Adrenal gland (tissue), 12 donors: Measurements from ENCODE around the gene B3GNT8. TPM values are rescaled to one million over a fixed set of nuclear protein-coding genes. Genes with fewer than 3 reads are reported as not detected.
A peak's percentile ranks its signal among the peaks of the same experiment; 100 is the strongest.

Experiments used
- DNase-seq, 7 donors: peaks; one replicate each; pipeline ENCODE4 v3.0.0-alpha.2; 2019 to 2020
- H3K27ac ChIP-seq, 5 donors: fragments of 200-600 bp; sonication (generic) in 4 of 5; 1 replicate in 3 of 5; 2 replicates in 2 of 5; pipeline versions ENCODE4 v1.5.1 to v1.8.0; 2016 to 2020; ENCODE audit warnings: mild to moderate bottlenecking in 1 of 5
- H3K27me3 ChIP-seq: fragments of 200-600 bp; 2 replicates; pipeline ENCODE4 v1.8.0; 2021
- H3K36me3 ChIP-seq, 2 donors: fragments of 200-600 bp; replicated peaks in 1 of 2; 1 replicate in 1 of 2; 2 replicates in 1 of 2; pipeline versions ENCODE4 v1.5.1 to v1.8.0; 2018 to 2022
- H3K4me1 ChIP-seq, 2 donors: fragments of 200-600 bp; replicated peaks in 1 of 2; 1 replicate in 1 of 2; 2 replicates in 1 of 2; pipeline versions ENCODE4 v1.5.1 to v1.8.0; 2018 to 2021
- H3K4me3 ChIP-seq, 4 donors: fragments of 200-600 bp; sonication (generic) in 3 of 4; one replicate each; pipeline ENCODE4 v1.5.1; 2016 to 2018
- H3K9me3 ChIP-seq, 3 donors: fragments of 200-600 bp; sonication (generic) in 1 of 3; replicated peaks in 1 of 3; 1 replicate in 2 of 3; 2 replicates in 1 of 3; pipeline versions ENCODE4 v1.5.1 to v1.8.0; 2016 to 2021
- CTCF ChIP-seq, 6 experiments: fragments of 450-650 bp in 4 of 6; fragments of 200-600 bp in 2 of 6; sonication (generic) in 1 of 6; IDR thresholded peaks; 1 replicate in 5 of 6; 2 replicates in 1 of 6; pipeline versions ENCODE4 v1.5.1 to v1.8.0; 2016 to 2021; ENCODE audit warnings: antibody characterized with exemption in 6 of 6, mild to moderate bottlenecking in 2 of 6, moderate library complexity in 1 of 6
- POLR2A ChIP-seq, 2 donors: fragments of 450-650 bp; IDR thresholded peaks; one replicate each; pipeline ENCODE4 v1.6.1; 2017; ENCODE audit warnings: antibody characterized with exemption in 2 of 2, mild to moderate bottlenecking in 2 of 2, moderate library complexity in 1 of 2
- WGBS, 4 donors: extraction: QIAGEN DNeasy Blood & Tissue Kit in 2 of 4; methylation state at CpG; one replicate each; pipeline versions ENCODE4 v1.1.5 to v1.1.7; 2013 to 2017; 5-methylcytosine and 5-hydroxymethylcytosine counted together
- intact Hi-C, 2 donors: fragments of 100-400 bp; cut with DNase I; formaldehyde crosslinking; loops; one replicate each; pipeline versions ENCODE4 v1.14.1 to v1.15.0; 2022 to 2023
- polyA plus RNA-seq, 3 donors: library from polyadenylated mRNA; stranded (reverse); fragments of 200-250 nt in 2 of 3; fragments of 350-450 nt in 1 of 3; fragmentation: Illumina TruSeq in 1 of 3; extraction: RNeasy Lipid Tissue Mini Kit (QIAGEN cat#74804) in 1 of 3; gene quantifications; one replicate each; pipeline ENCODE4 v1.2.3, GENCODE V29; 2013 to 2014
- total RNA-seq, 9 donors: library from RNA; depleted of rRNA in 4 of 9; stranded (reverse); fragments of >200 nt in 4 of 9; fragments of 120-200 nt in 1 of 9; fragmentation: NEBNext Ultra II Directional in 1 of 9; extraction: Animal tissue kit (Norgen Biotek cat#: 25700) in 1 of 9; gene quantifications; one replicate each; pipeline versions ENCODE4 v1.1.0 to v1.2.4, GENCODE V29; 2013 to 2023
- donor health status: healthy with polysubstance abuse.
- donor health status: Bipolar disorder and iron deficiency.
- donor health status: DM: yes; HTN: yes; CAD: no.
- donor health status: DM: no; HTN: no; CAD: no.
- donor health status: DM: no; HTN: no; CAD: no.
- donor health status: DM: yes; HTN: yes; CAD: no.

The B3GNT8 gene
- total and polyA plus RNA-seq, 12 donors, result 0.15 to 6.5 (median 2.0) TPM

DNA sequence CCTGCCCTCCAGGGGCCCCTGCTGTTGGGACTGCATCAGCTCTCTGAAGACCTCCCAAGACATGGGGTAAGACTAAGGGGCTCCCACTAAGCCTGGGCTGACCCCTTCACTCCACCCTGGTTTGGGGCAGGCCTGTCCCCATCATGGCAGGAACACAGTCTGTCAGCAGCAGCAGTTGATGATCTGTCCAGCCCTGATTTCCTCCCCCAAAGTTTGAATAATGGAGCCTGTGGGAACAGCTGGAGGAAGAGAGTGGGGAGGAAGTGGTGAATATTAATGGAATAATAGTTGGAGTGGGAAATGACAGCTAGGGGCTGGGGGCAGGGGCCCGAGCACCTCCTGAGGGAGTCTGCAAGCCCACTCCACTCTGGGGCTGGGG lies 1.3 kb upstream of the B3GNT8 start:
- H3K27ac ChIP-seq, result peak overlapping the region in 3 of 5 donors; percentile 6 to 61 (median 54)
- WGBS, 4 donors, result 71 to 100% (median 76%) methylated on average over 1 of the region's 1 CpG
- TF ChIP-seq CTCF (IDR thresholded peaks at IDR 0.05) (no peak), POLR2A (IDR thresholded peaks at IDR 0.05) (no peak)
- peaks cover 0 to 28% of the 10 kb centered on the region in 2 donors for H3K36me3 ChIP-seq
- no peak for DNase-seq
- no peaks in the 10 kb centered on the region for H3K27me3 ChIP-seq
- intact Hi-C loops, result loop anchor here in 1 of 2 donors (5.0 to 10.0 kb wide), 2 partner anchors 36 to 54 kb away; partner anchors contain the start of gene TMEM91
- peaks cover 15 to 33% of the 10 kb centered on the region in 2 donors for H3K4me1 ChIP-seq
- H3K4me3 ChIP-seq, result peak overlapping the region in 1 of 4 donors; percentile 38
- no peaks in the 10 kb centered on the region for H3K9me3 ChIP-seq

DNA sequence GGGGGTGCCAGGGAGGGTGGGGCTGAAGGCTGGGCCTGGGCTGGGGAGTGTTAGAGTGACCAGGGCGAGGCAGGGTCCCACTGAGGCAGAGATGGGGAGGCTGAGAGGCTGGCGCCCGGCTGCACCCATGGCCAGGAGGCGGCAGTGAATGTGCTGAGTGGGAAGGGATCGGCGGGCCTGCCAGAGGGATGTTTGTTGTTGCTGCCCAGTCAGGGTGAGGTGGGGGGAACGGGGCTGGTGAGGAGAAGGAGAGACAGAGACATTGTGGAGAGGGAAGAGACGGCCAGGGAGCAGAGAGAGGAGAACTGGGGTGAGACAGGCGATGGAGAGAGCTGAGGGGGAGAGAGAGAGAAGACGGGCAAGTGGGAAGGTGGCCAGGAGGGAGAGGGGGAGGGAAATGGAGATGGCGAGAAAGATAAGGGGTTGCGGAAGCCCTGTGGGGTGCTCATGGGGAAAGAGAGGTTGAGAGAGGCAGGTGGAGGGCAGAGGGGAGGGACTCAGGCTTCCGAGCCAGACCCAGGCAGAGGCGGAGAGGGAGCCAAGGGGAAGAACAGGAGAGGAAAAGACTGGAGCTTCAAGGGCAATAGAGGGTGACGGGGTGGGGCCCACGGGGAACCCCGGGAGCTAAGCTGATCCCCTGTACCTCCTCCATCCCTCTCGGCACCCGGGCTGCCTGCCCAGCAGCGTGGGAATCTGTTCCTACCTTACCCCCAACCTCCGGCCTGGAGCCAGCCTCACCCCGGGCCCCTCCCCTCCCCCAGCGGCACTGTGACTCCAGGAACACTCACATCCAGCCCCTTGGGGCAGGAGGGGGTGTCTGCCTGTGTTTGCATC lies 690 bp upstream of the B3GNT8 start:
- WGBS, 4 donors, result 6 to 11% (median 9%) methylated on average over 16 to 23 of the region's 23 CpGs
- H3K36me3 ChIP-seq, result peaks cover 0 to 29% of the 10 kb centered on the region in 2 donors
- DNase-seq, result peak in 6 of 7 donors; percentile 48 to 73 (median 64)

GRCh38 chr19:41426116-41426841 lies 895 bp downstream of the B3GNT8 start:
- peak overlapping the region in 2 of 5 donors; percentile 54 to 61 for H3K27ac ChIP-seq
- H3K27me3 ChIP-seq, result no peaks in the 10 kb centered on the region
- peaks cover 0 to 38% of the 10 kb centered on the region in 2 donors for H3K36me3 ChIP-seq
- H3K9me3 ChIP-seq, result no peaks in the 10 kb centered on the region
- intact Hi-C loops, result loop anchor here in 1 of 2 donors (5.0 to 10.0 kb wide), 2 partner anchors 34 to 51 kb away; partner anchors contain the start of gene TMEM91
- peaks cover 15 to 23% of the 10 kb centered on the region in 2 donors for H3K4me1 ChIP-seq
- WGBS, 4 donors, result 83 to 95% (median 87%) methylated on average over 4 to 36 of the region's 36 CpGs
- peak overlapping the region in 1 of 4 donors; percentile 4 for H3K4me3 ChIP-seq
- peak in 2 of 7 donors; percentile 23 to 25 for DNase-seq
- TF ChIP-seq POLR2A (IDR thresholded peaks at IDR 0.05) (no peak), CTCF (IDR thresholded peaks at IDR 0.05) (no peak)

More for the DNA sequence above, 690 bp upstream of the B3GNT8 start:
- Histone ChIP-seq H3K27me3 (no peaks in the 10 kb centered on the region), H3K4me3 (peak overlapping the region in 2 of 4 donors; percentile 4 to 38), H3K9me3 (no peaks in the 10 kb centered on the region), H3K27ac (peak overlapping the region in 3 of 5 donors; percentile 6 to 61 (median 54)), H3K4me1 (peaks cover 15 to 33% of the 10 kb centered on the region in 2 donors)
- intact Hi-C loops, result loop anchor here in 1 of 2 donors (5.0 to 10.0 kb wide), 2 partner anchors 36 to 53 kb away; partner anchors contain the start of gene TMEM91
- TF ChIP-seq CTCF (IDR thresholded peaks at IDR 0.05) (no peak), POLR2A (IDR thresholded peaks at IDR 0.05) (no peak)
